GM18520 (cell line): ENCODE measurements around the gene RALGPS1.
A peak's percentile ranks its signal among the peaks of the same experiment; 100 is the strongest.

Experiments
- ATAC-seq: cut with Tn5 transposase; IDR thresholded peaks from one replicate; pipeline ENCODE4 v1.9.1; 2021; ENCODE audit not compliant: unreplicated experiment

The RALGPS1 gene

GRCh38 chr9:127233989-127234388 is 319.4 kb downstream of the RALGPS1 start:
- no peak for ATAC-seq

- no peak for ATAC-seq
These were observed 323.2 kb downstream of the RALGPS1 start for GRCh38 chr9:127237801-127238200.

GRCh38 chr9:127241354-127241753 is 326.8 kb downstream of the RALGPS1 start:
- no peak for ATAC-seq

- peak; percentile 98 for ATAC-seq
These were observed 330.3 kb downstream of the RALGPS1 start for GRCh38 chr9:127244609-127245601.

- ATAC-seq = no peak
These were observed 331.1 kb downstream of the RALGPS1 start for GRCh38 chr9:127245637-127246164.

- no peak for ATAC-seq
These were observed 333.7 kb downstream of the RALGPS1 start for GRCh38 chr9:127248241-127248640.

- no peak for ATAC-seq
These were observed 335.3 kb downstream of the RALGPS1 start for GRCh38 chr9:127249877-127250276.

- ATAC-seq = no peak
These were observed 336.4 kb downstream of the RALGPS1 start for GRCh38 chr9:127250896-127251391.

GRCh38 chr9:127252410-127253318 is 338.1 kb downstream of the RALGPS1 start:
- no peak for ATAC-seq

GRCh38 chr9:127253446-127253845 is 338.9 kb downstream of the RALGPS1 start:
- no peak for ATAC-seq

- no peak for ATAC-seq
These were observed 341.1 kb downstream of the RALGPS1 start for GRCh38 chr9:127255692-127256091.

GRCh38 chr9:127256324-127256723 is 341.7 kb downstream of the RALGPS1 start:
- ATAC-seq = no peak

GRCh38 chr9:127258606-127259471 is 344.3 kb downstream of the RALGPS1 start:
- ATAC-seq = no peak

GRCh38 chr9:127262602-127263001 is 348.0 kb downstream of the RALGPS1 start:
- no peak for ATAC-seq

- ATAC-seq = no peak
These were observed 348.7 kb downstream of the RALGPS1 start for GRCh38 chr9:127263237-127263636.

GRCh38 chr9:127263664-127264063 is 349.1 kb downstream of the RALGPS1 start:
- ATAC-seq = no peak

- ATAC-seq = no peak
These were observed 350.1 kb downstream of the RALGPS1 start, which contains the start of gene GARNL3 for GRCh38 chr9:127264462-127265219. GARNL3 (plus strand) TSS chr9:127264774; CDS start chr9:127264878, 104 bp downstream.

GRCh38 chr9:127267793-127268525 is 353.4 kb downstream of the RALGPS1 start:
- ATAC-seq = no peak

- no peak for ATAC-seq
These were observed 354.9 kb downstream of the RALGPS1 start for GRCh38 chr9:127269449-127269848.
